NCI-H2029 (cell line): Measurements from ENCODE around the gene MEGF9.

Experiments
- DNase-seq: peaks from one replicate; lab custom pipeline; 2025; lab: John Stamatoyannopoulos, UW

The MEGF9 gene

DNA sequence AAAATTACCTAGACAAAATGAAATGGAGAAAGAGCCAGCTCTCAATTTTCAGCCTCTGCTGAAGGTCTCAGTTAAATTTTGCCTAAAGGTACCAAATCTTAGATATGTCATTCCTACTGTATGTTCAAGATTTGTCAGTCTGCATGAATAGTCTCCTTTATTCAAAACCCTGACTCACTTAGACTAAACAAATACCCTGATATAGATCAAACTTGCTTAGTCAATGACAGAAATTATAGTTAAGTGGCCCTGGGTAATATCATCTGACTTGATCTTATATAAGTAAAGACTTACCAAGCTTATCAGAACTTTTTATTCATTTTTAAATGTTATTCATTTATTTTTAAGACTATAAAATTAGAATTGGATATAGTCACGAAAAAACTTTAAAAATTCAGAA lies 12.2 kb downstream of the MEGF9 start:
- no peak for DNase-seq

GRCh38 chr9:120701248-120701647 lies 13.0 kb downstream of the MEGF9 start:
- DNase-seq, result no peak

GRCh38 chr9:120698766-120699165 lies 15.5 kb downstream of the MEGF9 start:
- DNase-seq, result peak; percentile 47

DNA sequence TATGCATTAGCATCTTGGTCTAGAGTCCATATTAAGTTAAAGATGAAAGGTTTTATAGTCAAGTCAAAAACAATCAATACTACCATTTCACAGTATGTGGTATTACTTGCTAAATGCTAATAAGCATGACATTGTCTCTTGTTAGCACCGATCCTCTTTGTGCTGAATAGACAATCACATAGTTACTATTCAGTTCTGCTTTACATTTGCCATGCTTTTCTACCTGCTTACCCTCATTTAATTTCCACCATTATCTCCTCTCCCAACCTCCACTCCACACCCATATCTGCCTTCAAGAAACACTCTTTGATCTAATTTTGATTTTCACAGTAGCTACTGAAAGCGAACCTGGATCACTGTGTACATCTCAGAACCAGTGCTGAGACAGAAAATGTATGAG lies 16.8 kb downstream of the MEGF9 start:
- no peak for DNase-seq

DNA sequence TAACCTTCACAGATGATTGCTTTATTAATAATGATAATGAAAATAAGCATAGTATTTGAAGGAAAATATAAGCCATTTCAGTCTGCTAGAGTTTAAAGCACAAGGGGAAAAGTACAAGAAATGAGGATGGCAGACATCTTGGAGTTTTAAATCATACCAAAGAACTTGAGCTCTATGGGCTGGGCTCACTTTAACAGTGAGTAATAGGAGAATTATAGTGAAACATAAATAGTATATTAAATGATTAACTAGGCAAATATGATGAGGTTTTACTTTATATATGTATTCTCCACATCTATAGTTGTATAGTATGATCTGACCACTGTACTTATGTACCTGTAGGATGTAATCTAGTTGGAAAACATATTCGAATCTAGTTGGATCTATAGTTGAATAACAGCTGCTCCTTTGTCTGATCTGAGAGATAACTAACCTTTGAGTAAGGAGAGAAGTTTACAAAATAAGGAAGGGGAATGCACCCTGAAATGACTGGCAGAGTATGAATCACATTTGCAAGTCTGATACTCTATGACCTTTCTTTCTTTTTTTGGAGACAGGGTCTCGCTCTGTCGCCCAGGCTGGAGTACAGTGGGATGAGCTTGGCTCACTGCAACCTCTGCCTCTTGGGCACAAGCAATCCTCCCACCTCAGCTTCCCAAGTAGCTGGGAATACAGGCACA lies 17.6 kb downstream of the MEGF9 start:
- DNase-seq, result no peak

DNA sequence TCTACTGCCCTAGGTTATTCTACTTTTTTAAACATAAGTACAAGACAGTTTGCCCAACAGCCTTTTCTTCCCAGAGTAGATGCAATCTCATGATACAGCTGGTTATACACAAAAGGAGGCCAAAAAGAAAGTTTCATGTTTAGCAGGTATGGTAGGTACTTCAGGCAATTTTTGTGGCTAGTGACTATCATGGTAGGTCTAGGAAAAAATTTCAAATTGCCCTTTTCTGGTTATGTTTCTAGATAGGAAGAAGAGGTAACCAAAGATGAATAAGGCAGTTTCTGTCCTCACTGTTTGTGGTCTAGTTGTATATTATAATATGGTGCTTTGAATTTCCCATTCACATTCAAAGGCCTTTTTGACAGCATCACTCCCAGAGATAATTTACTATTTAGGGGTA lies 19.7 kb downstream of the MEGF9 start:
- no peak for DNase-seq

- no peak for DNase-seq
Observed at GRCh38 chr9:120693700-120694008, 20.6 kb downstream of the MEGF9 start.

DNA sequence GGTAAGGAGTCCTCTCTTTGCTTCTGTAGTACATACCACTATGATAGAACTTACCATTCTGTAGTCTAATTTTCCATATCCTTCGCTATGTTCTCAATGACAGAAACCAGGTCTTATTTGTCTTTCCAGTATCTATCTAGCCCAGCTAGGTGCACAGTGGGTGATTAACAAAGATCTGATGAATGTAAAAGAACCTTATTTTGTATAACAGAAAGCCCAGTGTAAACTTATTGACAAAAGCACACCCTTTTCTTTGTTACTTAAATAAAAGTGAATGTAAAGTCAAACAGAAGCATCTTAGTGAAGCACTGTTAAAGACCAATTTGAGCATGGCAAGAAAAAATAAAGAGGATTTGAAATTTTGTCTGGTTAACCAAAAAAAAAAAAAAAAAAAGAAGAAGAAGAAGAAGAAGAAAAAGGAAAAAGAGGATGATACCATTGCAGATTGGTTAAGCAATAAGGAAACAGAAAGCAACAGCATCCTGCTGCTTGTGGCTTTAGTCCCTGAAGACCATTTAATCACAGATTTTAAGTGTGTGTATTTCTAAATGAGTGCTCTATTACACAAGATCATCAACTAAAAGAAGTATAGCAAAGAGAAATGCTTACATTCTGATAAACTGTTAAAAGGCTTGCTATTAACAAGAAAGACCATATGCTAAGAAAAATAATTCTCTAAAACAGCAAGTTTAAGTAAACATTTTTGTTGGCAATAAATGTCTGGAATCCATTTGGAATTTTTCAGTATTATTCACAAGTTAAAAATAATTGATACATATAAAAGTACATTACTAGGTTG lies 21.2 kb downstream of the MEGF9 start:
- DNase-seq, result no peak

- no peak for DNase-seq
Observed at GRCh38 chr9:120690372-120690771, 23.9 kb downstream of the MEGF9 start.

DNA sequence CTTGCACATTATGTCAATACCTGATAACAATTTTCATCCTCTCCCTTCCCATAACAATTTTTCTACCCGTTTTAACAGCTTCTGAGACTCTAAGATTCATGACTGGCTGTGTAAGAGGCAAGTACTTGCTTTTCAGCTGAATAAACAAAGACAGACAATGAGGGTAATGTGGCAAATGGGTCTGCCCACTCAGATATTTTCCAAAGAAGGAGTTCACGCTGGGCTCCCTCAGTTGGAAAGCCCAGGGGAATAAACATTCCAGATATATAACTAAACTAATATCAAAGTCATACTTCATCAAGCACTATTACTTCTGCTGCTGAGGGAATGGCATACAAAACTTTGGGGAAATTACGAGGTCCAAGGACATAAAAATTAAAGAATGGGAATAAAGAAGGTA lies 24.4 kb downstream of the MEGF9 start:
- DNase-seq, result no peak

DNA sequence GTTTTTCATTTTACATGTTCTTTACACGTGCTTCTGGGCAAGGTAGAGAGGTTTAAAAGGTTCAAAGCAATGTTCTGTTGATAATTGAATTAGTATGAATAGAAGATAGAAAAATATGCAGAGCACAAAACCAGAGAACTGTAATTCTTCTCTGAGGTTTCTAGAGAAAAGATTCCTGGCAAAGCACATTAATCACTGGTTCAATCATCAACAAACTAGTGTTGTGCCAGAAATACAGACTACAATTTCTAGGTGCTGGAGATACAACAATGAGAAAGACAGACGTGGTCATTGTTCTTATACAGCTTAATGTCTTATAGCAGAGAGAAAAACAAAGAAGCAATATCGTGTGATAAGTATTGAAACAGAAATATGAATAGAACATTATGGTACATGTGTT lies 25.5 kb downstream of the MEGF9 start:
- DNase-seq, result no peak

GRCh38 chr9:120683150-120683549 lies 31.1 kb downstream of the MEGF9 start:
- DNase-seq, result no peak

- DNase-seq, result no peak
Observed at GRCh38 chr9:120681121-120681520, 33.1 kb downstream of the MEGF9 start.

DNA sequence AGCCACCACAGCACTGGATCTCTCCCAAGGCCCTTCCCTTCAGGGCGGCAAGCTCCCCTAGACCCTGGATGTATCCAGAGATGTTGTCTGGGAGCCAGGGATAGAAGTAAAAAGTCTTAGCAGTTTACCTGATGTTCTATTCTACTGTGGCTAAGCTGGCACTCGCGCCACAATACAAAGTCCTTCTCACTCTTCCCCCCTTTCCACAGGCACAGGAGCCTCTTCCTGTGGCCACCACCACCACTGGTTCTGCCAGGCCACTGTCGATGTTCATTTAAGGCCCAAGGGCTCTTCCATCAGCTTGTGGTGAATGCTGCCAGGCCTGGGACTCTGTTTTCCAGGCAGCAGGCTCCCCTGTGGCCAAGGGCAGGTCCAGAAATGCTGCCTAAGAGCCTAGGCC lies 33.7 kb downstream of the MEGF9 start:
- no peak for DNase-seq

DNA sequence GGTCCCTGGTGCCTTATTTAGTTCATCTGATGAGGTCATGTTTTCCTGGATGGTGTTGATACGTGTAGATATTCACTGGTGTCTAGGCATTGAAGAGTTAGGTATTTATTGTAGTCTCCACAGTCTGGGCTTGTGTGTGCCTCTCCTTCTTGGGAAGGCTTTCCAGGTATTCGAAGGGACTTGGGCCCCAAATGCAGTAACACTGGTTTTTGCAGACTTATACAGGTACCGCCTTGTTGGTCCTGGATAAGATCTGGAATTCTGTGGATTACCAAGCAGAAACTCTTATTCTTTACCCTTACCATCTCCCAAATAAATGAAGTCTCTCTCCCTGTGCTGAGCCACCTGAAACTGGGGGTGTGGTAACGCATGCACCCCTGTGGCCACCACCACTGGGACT lies 34.1 kb downstream of the MEGF9 start:
- DNase-seq, result no peak

DNA sequence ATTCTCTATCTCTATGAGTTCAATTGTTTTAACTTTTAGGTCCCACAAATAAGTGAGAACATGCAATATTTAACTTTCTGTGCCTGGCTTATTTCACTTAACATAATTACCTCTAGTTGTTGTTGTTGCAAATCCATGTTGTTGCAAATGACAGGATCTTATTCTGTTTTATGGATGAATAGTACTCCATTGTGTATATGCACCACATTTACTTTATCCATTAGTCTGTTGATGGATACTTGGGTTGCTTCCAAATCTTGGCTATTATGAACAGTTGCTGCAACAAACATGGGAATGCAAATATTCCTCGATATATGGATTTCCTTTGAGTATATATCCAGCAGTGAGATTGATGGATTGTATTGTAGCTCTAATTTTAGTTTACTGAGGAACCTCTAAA lies 36.3 kb downstream of the MEGF9 start:
- DNase-seq, result no peak

GRCh38 chr9:120676767-120677402 lies 37.4 kb downstream of the MEGF9 start:
- DNase-seq, result no peak

DNA sequence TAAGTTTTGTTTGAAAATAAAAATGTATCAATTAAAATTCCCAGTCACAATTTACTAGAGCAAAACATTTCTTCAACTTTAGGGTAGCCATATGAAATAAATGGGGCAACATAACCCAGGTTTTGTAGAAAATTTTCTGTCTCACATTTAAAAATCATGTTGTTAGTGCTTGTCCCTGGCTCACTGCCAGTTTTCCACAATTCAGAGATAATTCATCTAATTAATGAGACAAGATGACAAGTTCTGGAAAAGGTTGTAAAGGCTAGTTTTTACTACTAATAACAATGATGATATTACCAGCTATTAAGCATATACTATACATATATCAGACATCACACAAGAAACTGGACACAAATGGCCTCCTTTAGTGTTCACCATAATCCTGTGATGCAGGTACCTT lies 45.9 kb downstream of the MEGF9 start:
- no peak for DNase-seq

DNA sequence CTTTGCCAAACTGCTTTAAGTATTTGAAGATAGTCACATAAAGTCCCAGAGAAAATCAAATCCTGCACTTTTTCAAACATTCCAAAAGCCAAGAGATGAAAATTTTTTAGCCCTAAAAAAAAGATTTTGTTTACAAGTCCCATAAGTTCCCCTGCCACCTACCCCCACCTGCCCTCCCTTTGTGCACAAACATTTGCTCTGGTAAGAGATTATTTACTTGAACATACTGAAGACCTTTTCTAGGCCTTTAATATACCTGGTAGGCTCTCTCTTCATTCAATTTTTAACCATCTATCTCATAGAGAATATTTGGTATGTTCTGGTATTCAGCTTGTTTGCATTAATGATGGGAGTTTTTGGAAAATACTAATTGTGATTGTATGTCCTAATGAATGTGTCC lies 50.3 kb downstream of the MEGF9 start:
- no peak for DNase-seq

GRCh38 chr9:120663380-120663779 lies 50.9 kb downstream of the MEGF9 start:
- no peak for DNase-seq

DNA sequence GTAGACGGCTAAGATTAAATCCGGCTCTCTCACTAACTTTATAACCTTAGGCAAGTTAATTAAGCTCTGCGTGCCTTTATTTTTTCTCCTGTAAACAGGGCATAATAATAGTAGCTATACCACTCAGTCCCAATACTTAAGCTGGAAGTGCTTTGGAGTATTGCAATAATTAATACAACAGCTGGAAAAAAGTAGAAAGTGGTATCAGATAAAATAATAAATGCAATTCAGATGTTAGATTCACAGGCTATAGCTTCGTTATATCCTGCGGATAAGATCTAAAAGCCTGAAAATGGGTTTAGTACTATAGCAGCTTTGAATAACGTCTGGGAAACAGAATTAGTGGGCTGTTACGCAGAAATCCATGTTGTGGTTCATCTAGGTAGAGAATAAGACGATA lies 51.8 kb downstream of the MEGF9 start:
- DNase-seq, result no peak

GRCh38 chr9:120659676-120660075 lies 54.6 kb downstream of the MEGF9 start:
- DNase-seq, result no peak

- no peak for DNase-seq
Observed at GRCh38 chr9:120659209-120659608, 55.1 kb downstream of the MEGF9 start.
